HG03039 (cell line): ENCODE data around the gene DSG2.

ENCODE experiments used
- ATAC-seq: cut with Tn5 transposase; IDR thresholded peaks from one replicate; pipeline ENCODE4 v1.9.1; 2021; ENCODE audit warnings: mild to moderate bottlenecking, moderate library complexity; ENCODE audit not compliant: unreplicated experiment

DSG2 gene

GRCh38 chr18:31583185-31583854 lies 85.3 kb downstream of the DSG2 start:
- ATAC-seq: no peak

DNA sequence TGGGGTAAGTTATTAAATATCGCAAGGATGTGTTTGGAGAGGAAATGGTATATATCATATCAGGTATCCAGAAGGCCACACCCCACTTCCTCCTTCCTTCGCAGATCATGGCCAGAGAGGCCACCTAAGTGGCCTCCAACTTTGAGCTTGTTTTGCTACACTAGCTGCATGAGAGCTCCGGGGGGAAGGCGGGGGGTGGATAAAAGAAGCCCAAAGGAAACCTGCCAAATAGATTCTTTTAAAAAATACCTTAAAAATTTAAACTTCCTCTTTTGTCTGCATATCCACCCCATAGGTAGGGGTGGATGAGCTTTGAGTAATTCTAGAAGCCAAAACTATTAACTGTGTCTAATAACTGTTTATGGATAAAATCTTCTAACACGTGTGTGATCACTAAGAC lies 88.0 kb downstream of the DSG2 start:
- no peak for ATAC-seq

DNA sequence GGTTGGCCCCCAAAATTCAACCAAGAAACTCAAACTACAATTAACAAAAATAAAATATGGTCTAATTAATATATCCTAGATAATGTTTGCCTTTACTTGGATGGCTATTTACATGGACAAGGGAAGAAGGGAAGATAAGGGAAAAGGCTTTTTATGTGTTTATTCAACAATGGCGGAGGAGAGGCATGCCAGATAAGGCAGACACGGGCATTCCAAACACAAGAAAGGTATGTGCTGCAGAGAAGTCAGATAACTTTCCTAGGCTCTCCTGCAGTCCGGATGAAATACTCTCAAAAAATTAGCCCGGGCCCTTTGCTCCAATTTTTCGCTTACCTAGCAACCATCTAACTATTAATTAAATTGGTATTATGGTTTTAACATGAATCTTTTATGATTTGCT lies 88.6 kb downstream of the DSG2 start:
- ATAC-seq: no peak

GRCh38 chr18:31587529-31587928 lies 89.6 kb downstream of the DSG2 start:
- ATAC-seq: no peak

GRCh38 chr18:31590570-31590969 lies 92.6 kb downstream of the DSG2 start:
- no peak for ATAC-seq

DNA sequence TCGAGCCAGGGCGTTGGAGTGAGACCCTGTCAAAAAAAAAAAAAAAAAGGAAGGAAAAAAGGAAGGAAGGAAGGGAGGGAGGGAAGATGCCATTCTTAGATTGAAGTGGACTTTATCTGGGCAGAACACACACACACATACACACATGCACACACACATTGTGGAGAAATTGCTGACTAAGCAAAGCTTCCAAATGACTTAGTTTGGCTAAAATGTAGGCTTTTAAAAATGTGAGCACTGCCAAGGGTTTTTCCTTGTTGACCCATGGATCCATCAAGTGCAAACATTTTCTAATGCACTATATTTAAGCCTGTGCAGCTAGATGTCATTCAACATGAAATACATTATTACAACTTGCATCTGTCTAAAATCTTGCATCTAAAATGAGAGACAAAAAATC lies 93.1 kb downstream of the DSG2 start:
- ATAC-seq: no peak

GRCh38 chr18:31591628-31592027 lies 93.7 kb downstream of the DSG2 start, which contains the start of gene TTR:
Gene TTR, plus strand, starts transcription at chr18:31591877. Its CDS starts 26 bp downstream, at chr18:31591903.
- no peak for ATAC-seq

- no peak for ATAC-seq
Observed at GRCh38 chr18:31592506-31593157, 94.7 kb downstream of the DSG2 start.

- no peak for ATAC-seq
Observed at GRCh38 chr18:31595121-31595771, 97.3 kb downstream of the DSG2 start.

DNA sequence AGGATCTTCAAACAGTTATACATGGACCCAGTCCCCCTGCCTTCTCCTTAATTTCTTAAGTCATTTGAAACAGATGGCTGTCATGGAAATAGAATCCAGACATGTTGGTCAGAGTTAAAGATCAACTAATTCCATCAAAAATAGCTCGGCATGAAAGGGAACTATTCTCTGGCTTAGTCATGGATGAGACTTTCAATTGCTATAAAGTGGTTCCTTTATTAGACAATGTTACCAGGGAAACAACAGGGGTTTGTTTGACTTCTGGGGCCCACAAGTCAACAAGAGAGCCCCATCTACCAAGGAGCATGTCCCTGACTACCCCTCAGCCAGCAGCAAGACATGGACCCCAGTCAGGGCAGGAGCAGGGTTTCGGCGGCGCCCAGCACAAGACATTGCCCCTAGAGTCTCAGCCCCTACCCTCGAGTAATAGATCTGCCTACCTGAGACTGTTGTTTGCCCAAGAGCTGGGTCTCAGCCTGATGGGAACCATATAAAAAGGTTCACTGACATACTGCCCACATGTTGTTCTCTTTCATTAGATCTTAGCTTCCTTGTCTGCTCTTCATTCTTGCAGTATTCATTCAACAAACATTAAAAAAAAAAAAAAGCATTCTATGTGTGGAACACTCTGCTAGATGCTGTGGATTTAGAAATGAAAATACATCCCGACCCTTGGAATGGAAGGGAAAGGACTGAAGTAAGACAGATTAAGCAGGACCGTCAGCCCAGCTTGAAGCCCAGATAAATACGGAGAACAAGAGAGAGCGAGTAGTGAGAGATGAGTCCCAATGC lies 98.3 kb downstream of the DSG2 start:
- ATAC-seq: no peak

GRCh38 chr18:31598021-31598805 lies 100.2 kb downstream of the DSG2 start:
- ATAC-seq: no peak
